ENCODE results near the gene NDUFB6. TPM values are rescaled to one million over a fixed set of nuclear protein-coding genes. Genes with fewer than 3 reads are reported as not detected.
A peak's percentile ranks its signal among the peaks of the same experiment; 100 is the strongest.

NDUFB6 gene
- total and polyA plus RNA-seq, 4 donors = 48.6 to 109 (median 83.8) TPM

DNA sequence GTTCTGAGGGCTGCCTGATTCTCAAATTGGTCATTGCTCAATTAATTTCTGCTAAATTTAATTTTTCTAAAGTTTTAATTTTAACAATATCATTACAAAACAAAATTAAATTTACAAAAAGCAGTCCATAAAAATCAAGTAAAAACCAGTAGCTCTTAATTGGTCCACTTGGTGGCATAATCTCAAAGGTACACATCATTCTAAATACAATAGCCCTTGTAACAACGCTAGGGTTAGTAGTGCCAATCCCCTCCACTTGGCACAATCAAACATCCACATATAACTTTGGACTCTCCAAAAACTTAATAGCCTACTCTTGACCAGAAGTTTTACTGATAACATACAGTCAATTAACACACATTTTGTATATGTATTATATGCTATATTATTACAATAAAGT is 1.9 kb upstream of the NDUFB6 start:
- Histone ChIP-seq H3K4me1 (ENCODE audit: control insufficient read depth, insufficient read depth, low read length) (no peaks in the 10 kb centered on the region), H3K36me3 (ENCODE audit: control insufficient read depth, insufficient read depth, low read length) (peaks cover 4% of the 10 kb centered on the region), H3K27ac (ENCODE audit: low read depth, low read length) (no peak overlapping the region), H3K27me3 (ENCODE audit: control insufficient read depth, insufficient read depth, low read length) (no peaks in the 10 kb centered on the region), H3K9me3 (ENCODE audit: control insufficient read depth, insufficient read depth, low read length) (no peaks in the 10 kb centered on the region), H3K4me3 (ENCODE audit: low read depth, low read length) (no peak overlapping the region)
- WGBS (ENCODE audit: insufficient coverage) = no CpG with 5 or more reads among the region's 1 CpG
- DNase-seq (ENCODE audit: low read depth in 4 of 6, low spot score in 6 of 6) = no peak

DNA sequence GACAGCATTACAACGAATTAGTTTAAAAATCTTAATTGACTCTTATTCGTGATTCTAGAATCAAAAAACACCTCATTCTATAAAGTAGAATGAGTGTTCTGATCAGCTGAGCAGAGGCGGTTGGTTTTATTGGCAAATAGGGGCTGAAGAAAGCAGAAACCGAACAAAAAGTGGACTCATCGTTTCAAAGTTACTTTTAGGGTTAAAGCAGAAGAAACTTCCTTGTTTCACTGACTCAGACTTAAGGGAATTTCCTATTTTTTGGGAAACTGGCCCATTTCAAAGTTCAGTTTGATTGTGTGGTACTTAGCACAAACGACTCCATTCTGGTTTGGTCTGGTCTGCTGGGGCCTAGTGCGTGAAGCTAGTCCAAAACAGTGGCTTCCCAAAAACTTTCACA is 862 bp upstream of the NDUFB6 start:
- Histone ChIP-seq H3K36me3 (ENCODE audit: control insufficient read depth, insufficient read depth, low read length) (peaks cover 9% of the 10 kb centered on the region), H3K4me1 (ENCODE audit: control insufficient read depth, insufficient read depth, low read length) (no peaks in the 10 kb centered on the region), H3K9me3 (ENCODE audit: control insufficient read depth, insufficient read depth, low read length) (no peaks in the 10 kb centered on the region), H3K27me3 (ENCODE audit: control insufficient read depth, insufficient read depth, low read length) (no peaks in the 10 kb centered on the region), H3K4me3 (ENCODE audit: low read depth, low read length) (no peak overlapping the region), H3K27ac (ENCODE audit: low read depth, low read length) (no peak overlapping the region)
- DNase-seq (ENCODE audit: low read depth in 4 of 6, low spot score in 6 of 6) = no peak
- 92% methylated on average over 2 of the region's 7 CpGs for WGBS (ENCODE audit: insufficient coverage)

DNA sequence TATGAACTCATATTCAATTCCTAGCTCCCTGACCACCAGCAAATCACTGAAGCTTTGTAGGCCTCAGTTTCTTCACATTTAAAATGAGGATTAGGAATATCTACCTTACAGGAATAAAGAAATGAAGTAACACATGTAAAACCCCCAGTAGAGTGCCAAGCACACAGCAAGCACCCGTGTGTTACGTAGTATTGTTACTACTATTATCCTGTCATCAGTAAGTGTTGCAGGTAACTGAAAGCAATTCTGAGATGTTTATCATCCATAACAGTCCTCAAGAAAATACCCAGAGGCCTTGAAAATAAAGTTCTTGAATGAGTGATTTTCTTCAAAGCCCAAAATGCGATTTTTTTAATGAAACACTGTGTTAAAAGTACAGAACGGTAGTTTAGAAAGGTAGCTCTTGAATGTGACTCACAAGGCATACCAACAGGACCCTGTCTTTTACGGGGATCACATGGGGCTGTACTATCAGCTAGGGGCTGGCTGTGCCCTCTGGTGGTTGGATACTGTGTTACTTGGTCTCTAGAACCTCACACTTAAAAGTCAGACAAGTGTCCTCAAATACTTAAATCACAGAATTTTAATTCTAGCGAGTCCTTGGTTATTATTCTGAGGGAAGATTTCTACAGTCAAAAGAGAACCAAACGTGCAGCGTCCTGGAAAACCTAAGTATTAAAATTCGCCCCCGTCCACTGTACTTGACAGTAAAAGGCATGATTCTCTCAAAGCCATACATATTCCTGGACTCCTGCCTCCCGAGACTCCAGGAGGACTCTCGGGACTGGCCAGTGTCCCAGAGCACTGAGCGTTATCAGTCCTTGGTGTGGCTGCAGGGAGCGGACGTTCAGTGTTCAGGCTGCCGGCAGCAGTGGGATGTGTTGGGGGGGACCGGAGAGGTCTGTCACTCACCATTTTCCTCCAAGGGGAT is 725 bp downstream of the NDUFB6 start:
- no peaks in the 10 kb centered on the region for H3K27me3 ChIP-seq (ENCODE audit: control insufficient read depth, insufficient read depth, low read length)
- peak overlapping the region; percentile 91 for H3K27ac ChIP-seq (ENCODE audit: low read depth, low read length)
- peak overlapping the region; percentile 91 for H3K4me3 ChIP-seq (ENCODE audit: low read depth, low read length)
- H3K36me3 ChIP-seq (ENCODE audit: control insufficient read depth, insufficient read depth, low read length) = peaks cover 10% of the 10 kb centered on the region
- 0% methylated on average over 8 of the region's 17 CpGs for WGBS (ENCODE audit: insufficient coverage)
- no peaks in the 10 kb centered on the region for H3K4me1 ChIP-seq (ENCODE audit: control insufficient read depth, insufficient read depth, low read length)
- no peaks in the 10 kb centered on the region for H3K9me3 ChIP-seq (ENCODE audit: control insufficient read depth, insufficient read depth, low read length)
- peak; percentile 12 to 88 (median 45) for DNase-seq (ENCODE audit: low read depth in 4 of 6, low spot score in 6 of 6)

DNA sequence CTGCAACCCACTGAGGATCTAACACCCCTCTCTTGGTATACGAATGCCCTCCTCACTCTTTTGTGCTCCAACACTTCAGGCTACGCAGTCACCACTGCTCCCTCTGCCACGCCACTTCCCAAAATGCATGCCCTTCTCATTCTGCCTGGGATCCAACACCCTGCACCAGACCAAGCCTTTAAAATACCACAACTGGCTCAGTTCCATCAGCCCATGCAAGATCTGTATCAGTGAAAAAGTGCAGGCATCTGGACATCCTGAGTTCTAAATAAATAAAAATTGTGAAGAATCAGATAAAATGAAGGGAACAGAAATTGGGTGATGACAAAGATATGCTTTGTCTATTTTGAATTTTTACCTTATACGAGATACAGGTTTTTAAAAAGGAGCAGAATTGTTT is 2.7 kb downstream of the NDUFB6 start:
- 93% methylated on average over 3 of the region's 4 CpGs for WGBS (ENCODE audit: insufficient coverage)
- H3K4me1 ChIP-seq (ENCODE audit: control insufficient read depth, insufficient read depth, low read length) = no peaks in the 10 kb centered on the region
- H3K27me3 ChIP-seq (ENCODE audit: control insufficient read depth, insufficient read depth, low read length) = no peaks in the 10 kb centered on the region
- no peak for DNase-seq (ENCODE audit: low read depth in 4 of 6, low spot score in 6 of 6)
- H3K27ac ChIP-seq (ENCODE audit: low read depth, low read length) = no peak overlapping the region
- no peaks in the 10 kb centered on the region for H3K9me3 ChIP-seq (ENCODE audit: control insufficient read depth, insufficient read depth, low read length)
- H3K4me3 ChIP-seq (ENCODE audit: low read depth, low read length) = no peak overlapping the region
- peaks cover 26% of the 10 kb centered on the region for H3K36me3 ChIP-seq (ENCODE audit: control insufficient read depth, insufficient read depth, low read length)

DNA sequence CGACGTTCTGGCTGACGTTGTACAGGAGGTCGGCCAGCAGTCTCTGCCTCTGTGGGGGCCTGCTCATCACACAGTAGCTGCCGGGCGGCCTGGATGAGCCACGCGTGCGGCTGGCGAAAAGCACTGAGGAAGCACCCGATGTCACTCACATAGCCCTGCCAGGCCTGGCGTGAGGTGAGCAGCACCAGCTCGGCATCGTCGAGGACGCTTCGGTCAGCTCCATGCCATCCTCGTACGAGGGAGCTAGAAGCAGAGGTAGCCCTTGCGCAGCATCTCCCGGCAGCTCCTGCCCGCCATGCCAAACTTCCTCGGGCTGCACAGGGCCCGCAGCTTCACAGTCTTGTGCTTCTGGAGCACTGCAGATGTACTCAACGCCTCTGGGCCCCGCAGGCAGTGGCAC is 6.2 kb downstream of the NDUFB6 start:
- Histone ChIP-seq H3K27ac (ENCODE audit: low read depth, low read length) (no peak overlapping the region), H3K9me3 (ENCODE audit: control insufficient read depth, insufficient read depth, low read length) (no peaks in the 10 kb centered on the region), H3K4me3 (ENCODE audit: low read depth, low read length) (no peak overlapping the region), H3K36me3 (ENCODE audit: control insufficient read depth, insufficient read depth, low read length) (peaks cover 33% of the 10 kb centered on the region), H3K4me1 (ENCODE audit: control insufficient read depth, insufficient read depth, low read length) (no peaks in the 10 kb centered on the region), H3K27me3 (ENCODE audit: control insufficient read depth, insufficient read depth, low read length) (no peaks in the 10 kb centered on the region)
- no peak for DNase-seq (ENCODE audit: low read depth in 4 of 6, low spot score in 6 of 6)
- 98% methylated on average over 26 of the region's 26 CpGs for WGBS (ENCODE audit: insufficient coverage)

DNA sequence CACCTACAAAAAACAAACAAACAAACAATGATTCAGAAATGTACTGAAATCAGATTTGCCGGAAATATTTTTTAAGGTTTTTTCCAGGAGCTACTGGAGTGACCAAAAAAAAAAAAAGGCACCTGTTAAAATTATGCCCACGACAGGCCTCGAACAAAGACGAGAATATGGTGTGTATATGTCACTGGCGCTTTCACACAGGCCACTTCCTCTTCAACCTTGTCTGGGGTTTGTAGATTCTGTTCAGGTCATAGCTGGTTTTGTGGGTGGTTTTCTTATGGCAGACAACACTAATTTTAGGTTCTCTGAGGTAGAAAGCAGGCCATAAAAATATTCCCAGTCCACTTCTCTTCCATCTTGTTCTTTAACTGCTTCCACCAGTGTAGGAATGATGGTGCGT is 7.0 kb downstream of the NDUFB6 start:
- WGBS (ENCODE audit: insufficient coverage) = 100% methylated on average over 1 of the region's 6 CpGs

DNA sequence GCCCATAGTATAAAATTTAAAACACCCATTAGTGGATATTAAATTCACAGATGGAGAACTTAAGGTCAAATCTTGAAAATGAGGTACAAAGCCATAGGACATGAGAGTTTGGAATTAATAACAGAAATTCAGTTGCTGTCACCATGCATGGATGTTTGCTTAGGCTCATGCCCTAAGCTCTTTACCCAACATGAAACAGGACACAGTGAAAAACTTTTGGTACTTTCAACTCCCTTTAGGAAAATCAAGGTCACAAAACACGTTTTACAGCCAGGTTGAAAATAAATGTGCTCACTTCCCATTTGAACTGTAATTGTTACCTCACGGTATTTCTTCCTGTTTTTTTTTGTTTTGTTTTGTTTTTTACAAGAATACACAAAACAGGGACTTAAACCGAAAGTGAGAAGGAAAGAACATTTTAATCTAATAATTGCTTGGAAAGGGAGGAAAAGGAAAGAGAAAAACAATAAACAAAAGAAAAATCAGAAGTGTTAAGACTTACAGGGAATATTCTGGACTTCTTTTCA is 14.5 kb downstream of the NDUFB6 start:
- Histone ChIP-seq H3K36me3 (ENCODE audit: control insufficient read depth, insufficient read depth, low read length) (no peaks in the 10 kb centered on the region), H3K9me3 (ENCODE audit: control insufficient read depth, insufficient read depth, low read length) (no peaks in the 10 kb centered on the region), H3K27ac (ENCODE audit: low read depth, low read length) (no peak overlapping the region), H3K4me1 (ENCODE audit: control insufficient read depth, insufficient read depth, low read length) (no peaks in the 10 kb centered on the region), H3K4me3 (ENCODE audit: low read depth, low read length) (no peak overlapping the region), H3K27me3 (ENCODE audit: control insufficient read depth, insufficient read depth, low read length) (no peaks in the 10 kb centered on the region)
- no peak for DNase-seq (ENCODE audit: low read depth in 4 of 6, low spot score in 6 of 6)
- whole genome bisulfite sequencing (ENCODE audit: insufficient coverage) = no CpG with 5 or more reads among the region's 3 CpGs

More for the DNA sequence above, 7.0 kb downstream of the NDUFB6 start:
- H3K4me3 ChIP-seq (ENCODE audit: low read depth, low read length) = no peak overlapping the region
- no peaks in the 10 kb centered on the region for H3K4me1 ChIP-seq (ENCODE audit: control insufficient read depth, insufficient read depth, low read length)
- no peaks in the 10 kb centered on the region for H3K9me3 ChIP-seq (ENCODE audit: control insufficient read depth, insufficient read depth, low read length)
- peaks cover 33% of the 10 kb centered on the region for H3K36me3 ChIP-seq (ENCODE audit: control insufficient read depth, insufficient read depth, low read length)
- H3K27me3 ChIP-seq (ENCODE audit: control insufficient read depth, insufficient read depth, low read length) = no peaks in the 10 kb centered on the region
- no peak overlapping the region for H3K27ac ChIP-seq (ENCODE audit: low read depth, low read length)
- no peak for DNase-seq (ENCODE audit: low read depth in 4 of 6, low spot score in 6 of 6)

DNA sequence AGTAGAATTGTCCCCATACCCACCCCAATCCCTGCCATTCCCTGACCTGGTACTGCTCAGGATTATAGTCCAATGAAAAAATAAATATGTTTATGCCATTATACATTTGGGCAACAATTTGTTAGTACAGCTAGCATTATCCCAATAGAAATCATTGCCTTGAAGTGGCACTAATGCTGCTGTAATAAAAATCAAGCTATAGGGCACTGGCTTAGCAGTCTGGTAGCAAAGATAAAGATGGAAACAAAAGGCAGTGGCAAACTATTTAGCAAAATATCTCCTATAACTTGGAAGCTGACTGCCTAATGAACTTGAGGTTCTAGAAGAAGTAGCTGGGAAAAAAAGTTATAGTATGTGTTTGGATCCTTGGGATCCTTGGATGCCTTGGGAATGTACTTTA is 18.4 kb downstream of the NDUFB6 start:
- Histone ChIP-seq H3K4me1 (ENCODE audit: control insufficient read depth, insufficient read depth, low read length) (peaks cover 5% of the 10 kb centered on the region), H3K27me3 (ENCODE audit: control insufficient read depth, insufficient read depth, low read length) (no peaks in the 10 kb centered on the region), H3K27ac (ENCODE audit: low read depth, low read length) (no peak overlapping the region), H3K36me3 (ENCODE audit: control insufficient read depth, insufficient read depth, low read length) (no peaks in the 10 kb centered on the region), H3K4me3 (ENCODE audit: low read depth, low read length) (no peak overlapping the region), H3K9me3 (ENCODE audit: control insufficient read depth, insufficient read depth, low read length) (no peaks in the 10 kb centered on the region)
- DNase-seq (ENCODE audit: low read depth in 4 of 6, low spot score in 6 of 6) = no peak

DNA sequence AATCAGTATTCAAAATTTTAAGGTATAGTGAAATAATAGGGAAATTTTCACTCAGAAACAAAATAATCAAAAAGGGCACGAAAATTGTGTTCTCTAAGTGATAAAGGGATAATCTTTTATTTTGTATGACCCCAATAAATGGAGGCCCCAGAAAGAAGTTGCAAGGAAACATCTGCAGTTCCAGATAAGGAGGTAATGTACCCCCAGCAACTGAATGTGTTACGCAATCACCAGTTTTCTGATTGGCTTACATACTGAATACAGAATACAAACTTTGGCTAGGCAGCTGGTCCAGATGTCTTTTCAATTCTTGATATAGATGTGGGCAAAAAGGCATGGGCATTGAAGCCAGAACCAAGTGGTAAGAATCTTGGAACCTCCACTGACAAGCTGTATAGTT is 18.9 kb downstream of the NDUFB6 start:
- H3K27ac ChIP-seq (ENCODE audit: low read depth, low read length) = no peak overlapping the region
- WGBS (ENCODE audit: insufficient coverage) = no CpG with 5 or more reads among the region's 2 CpGs

More for the DNA sequence above, 18.9 kb downstream of the NDUFB6 start:
- H3K36me3 ChIP-seq (ENCODE audit: control insufficient read depth, insufficient read depth, low read length) = no peaks in the 10 kb centered on the region
- DNase-seq (ENCODE audit: low read depth in 4 of 6, low spot score in 6 of 6) = no peak
- no peaks in the 10 kb centered on the region for H3K27me3 ChIP-seq (ENCODE audit: control insufficient read depth, insufficient read depth, low read length)
- H3K4me1 ChIP-seq (ENCODE audit: control insufficient read depth, insufficient read depth, low read length) = peaks cover 5% of the 10 kb centered on the region
- no peaks in the 10 kb centered on the region for H3K9me3 ChIP-seq (ENCODE audit: control insufficient read depth, insufficient read depth, low read length)
- H3K4me3 ChIP-seq (ENCODE audit: low read depth, low read length) = no peak overlapping the region

Data from spinal cord (tissue), 10 donors.